Activated T-cell treated with anti-CD3 and anti-CD28 coated beads for 1 hour (primary cell): ENCODE measurements around the gene ASB8.
A peak's percentile ranks its signal among the peaks of the same experiment; 100 is the strongest.
"Not testable (repeated sequence)": the region's sequence is repeated elsewhere in the genome, so short reads cannot be mapped to it uniquely, and the experiment has no call there.

ENCODE experiments used
- DNase-seq: peaks from one replicate; pipeline ENCODE4 v3.0.0-alpha.2; 2020; ENCODE audit warnings: low read depth

ASB8 gene

GRCh38 chr12:48142818-48143674 is 14.3 kb downstream of the ASB8 start:
- no peak for DNase-seq

DNA sequence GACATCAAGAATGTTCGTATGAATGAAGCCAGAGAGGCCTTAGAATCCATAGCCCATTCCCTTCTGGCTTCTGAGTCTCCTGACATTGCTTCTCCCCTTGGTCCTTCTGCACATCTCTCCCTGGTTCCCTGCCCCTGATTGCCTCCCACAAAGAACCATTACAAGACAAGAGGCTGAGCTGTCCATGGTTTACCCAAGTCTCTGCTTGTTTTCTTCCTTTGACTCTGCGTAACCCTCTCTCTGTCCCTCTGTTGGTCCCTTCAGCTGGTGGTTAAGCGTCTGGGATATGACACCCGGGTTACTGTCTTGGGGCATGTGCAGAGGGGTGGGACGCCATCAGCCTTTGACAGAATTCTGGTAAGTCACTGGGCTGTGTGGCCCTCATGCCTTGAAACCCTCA is 22.3 kb downstream of the ASB8 start:
- no peak for DNase-seq

DNA sequence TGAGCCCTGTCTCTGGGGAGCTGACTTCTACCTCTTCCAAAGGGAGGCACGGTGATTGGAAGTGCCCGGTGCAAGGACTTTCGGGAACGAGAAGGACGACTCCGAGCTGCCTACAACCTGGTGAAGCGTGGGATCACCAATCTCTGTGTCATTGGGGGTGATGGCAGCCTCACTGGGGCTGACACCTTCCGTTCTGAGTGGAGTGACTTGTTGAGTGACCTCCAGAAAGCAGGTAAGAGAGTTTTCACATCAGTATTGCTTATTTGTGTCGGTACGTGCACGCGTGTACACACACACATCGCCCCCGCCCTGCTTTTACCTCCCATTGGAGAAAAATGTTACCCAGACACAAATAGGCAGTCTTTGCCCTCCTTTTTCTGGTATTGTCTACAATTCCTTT is 24.5 kb downstream of the ASB8 start:
- no peak for DNase-seq

DNA sequence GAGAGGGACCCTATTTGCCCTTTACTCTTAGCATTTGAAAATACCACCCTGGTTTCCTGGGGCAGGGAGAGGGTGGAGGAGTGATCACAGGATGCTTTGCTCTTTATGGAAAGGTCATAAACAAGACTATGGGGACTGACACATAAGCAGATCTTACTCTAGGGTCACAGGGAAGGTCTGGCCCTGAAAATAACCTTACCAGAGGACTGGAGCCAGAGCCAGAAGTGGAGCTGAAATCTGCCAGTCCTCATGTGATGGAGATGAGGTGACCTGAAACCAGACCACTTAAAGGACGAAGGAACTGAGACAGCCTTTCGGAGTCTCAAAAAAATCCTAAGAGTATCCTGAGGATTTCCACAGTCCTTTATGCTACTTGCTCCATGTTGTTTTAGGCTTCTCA is 25.8 kb downstream of the ASB8 start:
- no peak for DNase-seq

- DNase-seq = no peak
Observed at GRCh38 chr12:48129376-48129775, 27.9 kb downstream of the ASB8 start.

DNA sequence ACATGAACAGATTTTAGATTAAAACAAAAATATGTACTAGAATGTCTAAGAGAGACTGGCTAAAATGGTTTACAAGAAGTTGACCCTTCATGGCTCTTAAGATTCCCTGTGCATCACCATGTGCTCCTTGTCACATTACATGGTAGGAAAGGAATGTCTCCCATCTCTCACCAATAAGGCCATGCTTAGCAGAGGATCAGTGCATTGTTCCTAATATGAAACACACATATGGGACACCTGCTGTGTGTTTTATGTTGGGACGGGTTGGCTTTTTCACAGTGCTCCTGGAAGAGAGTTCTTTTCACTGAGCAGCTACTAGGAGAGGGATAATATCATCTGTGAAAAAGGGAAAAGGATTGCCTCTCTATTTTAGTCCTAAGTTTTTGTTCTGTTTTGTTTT is 28.5 kb downstream of the ASB8 start:
- DNase-seq = no peak

GRCh38 chr12:48126953-48127630 is 30.2 kb downstream of the ASB8 start:
- no peak for DNase-seq

DNA sequence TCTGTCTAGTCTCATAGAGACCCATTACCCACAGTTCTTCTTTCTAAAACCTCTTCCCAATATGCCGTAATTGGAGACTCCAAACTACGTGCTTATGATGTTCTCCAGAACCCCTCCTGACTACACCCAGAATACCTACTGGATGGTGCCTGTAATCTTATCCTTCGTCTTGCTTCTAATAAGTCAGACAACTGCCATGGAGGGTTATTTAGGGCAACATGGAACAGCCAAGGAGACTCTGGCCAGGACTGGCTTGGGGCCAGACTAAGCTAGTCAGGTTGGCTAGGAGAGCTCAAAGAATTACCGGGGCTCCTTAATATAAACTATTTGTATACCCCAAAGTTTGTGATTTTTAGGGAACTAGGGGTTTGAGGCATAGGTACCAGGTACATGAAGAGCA is 31.3 kb downstream of the ASB8 start:
- no peak for DNase-seq

- DNase-seq = not testable (repeated sequence)
Observed at GRCh38 chr12:48125542-48125941, 31.8 kb downstream of the ASB8 start.

GRCh38 chr12:48123169-48123568 is 34.1 kb downstream of the ASB8 start:
- no peak for DNase-seq

DNA sequence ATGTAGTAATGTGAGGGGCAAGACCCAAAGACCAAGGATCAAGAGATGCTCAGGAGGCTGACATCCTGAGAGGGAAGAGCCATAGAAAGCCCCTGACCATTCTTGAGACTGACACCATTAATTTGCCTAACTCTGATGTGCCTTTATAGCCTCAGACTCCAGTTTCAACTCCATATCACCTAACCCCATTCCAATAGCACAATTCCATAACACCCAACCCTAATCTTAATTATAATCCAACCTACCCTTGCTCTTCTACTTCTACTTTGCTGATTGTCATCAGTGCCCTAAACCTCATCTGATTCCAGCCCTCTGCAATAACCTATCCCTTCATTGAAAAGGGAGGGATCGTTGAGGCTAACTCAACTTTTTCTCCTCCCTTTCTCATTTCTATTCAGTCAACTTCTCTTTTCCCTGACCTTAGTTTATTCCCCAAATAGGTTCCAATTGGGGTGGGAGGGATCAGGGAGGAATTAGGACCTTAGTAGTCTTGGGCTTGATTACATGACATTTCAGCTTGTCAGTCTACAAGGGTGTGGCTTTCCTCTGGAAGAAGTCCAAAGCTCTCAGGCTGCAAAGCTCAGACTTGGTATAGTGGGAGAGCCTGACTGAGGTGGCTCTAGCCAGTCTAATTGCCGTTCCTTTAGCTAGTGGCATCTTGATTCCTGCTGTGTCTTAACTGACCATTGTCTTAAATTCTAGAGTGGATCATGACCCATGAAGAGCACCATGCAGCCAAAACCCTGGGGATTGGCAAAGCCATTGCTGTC is 35.1 kb downstream of the ASB8 start:
- no peak for DNase-seq

GRCh38 chr12:48121522-48121921 is 35.8 kb downstream of the ASB8 start:
- no peak for DNase-seq

DNA sequence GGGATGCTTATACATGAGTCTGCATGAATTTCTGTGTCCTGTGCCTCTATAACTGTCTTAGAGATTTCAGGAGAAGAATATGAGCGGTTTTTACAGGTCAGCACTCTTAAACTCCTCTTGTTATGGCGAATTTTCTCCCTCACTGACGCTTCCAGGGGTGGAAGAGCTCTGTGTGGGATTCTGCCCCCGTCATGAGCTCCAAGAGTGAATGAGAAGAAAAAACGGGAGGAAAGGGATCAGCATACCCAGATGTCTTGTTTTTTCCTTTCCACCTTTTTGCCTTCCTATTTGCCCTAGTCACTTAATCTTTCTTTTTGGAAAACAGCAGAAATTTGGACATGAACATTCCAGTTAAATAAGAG is 37.5 kb downstream of the ASB8 start:
- DNase-seq = no peak

DNA sequence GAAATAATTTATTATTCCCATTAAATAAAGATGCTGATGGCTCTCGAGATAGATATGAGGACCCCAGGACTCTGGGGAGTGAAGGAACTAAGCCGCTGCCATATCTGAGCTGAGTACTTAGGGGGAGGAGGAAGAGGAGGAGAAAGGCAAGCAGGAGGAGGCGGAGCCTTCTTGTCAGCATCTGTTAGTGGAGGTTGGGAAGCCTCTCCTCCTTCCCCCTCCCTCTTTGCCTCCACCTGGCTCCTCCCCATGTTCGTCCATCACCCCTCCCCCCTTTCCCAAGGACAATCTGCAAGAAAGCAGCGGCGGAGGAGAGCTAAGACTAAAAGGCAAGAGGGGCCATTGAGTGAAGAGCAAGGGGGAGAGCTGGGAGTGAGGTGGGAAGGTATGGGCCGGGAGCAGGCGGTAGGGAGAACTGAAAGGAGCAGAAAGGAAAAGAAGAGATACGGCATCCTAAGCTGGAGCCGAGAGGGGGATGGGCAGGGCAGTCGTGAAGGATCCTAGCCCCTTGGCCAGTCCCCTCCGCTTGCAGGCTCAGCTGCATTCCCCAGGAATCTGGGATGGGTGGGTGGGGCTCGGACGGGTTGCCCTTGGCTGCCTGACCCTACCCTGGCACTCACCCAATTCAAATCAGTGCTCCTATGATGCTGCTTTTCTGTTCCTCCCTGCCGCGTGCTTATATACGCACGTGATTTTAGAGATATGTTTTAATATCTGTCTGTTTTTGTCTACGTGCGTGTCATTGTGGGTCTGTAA is 38.1 kb downstream of the ASB8 start, which contains the start of gene PFKM:
Gene PFKM, plus strand, starts transcription at position 287 of the 756 bp plus-strand sequence. CDS start 3,411 bp downstream, outside the sequence.
- DNase-seq = peak; percentile 31

- DNase-seq = no peak
Observed at GRCh38 chr12:48118284-48118871, 38.9 kb downstream of the ASB8 start.

DNA sequence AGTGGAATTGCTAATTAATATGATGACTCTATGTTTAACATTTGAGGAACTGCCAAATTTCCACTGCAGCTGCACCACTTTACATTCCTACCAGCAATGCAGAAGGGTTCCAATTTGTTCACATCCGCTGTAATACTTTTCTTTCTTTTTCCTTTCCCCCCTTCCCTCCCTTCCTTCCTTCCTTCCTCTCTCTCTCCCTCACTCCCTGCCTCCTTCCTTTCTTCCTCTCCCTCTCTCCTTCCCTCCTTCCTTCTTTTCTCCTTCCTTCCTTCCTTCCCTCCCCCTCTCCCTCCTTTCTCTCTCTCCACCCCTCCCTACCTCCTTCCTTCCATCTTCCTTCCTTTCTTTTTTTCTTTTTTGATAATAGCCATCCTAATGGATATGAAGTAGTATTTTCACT is 41.4 kb downstream of the ASB8 start:
- DNase-seq = no peak

DNA sequence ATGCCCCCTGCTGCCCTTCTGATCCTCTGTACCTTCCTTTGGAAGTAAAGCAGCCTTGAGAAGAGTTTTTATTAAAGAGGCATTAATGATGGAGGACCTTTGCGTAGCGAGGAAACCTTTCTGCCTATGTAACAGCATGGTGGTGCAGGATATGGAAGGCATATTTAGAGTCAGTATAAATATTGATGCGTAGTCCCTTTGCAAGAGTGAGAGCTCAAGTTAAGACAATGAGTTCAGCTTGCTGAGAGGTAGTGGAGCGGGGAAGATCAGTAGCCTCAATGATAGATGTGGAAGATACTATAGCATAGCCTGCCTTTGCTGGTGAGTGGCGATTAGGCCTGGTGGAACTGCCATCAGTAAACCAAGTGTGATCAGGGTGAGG is 46.0 kb downstream of the ASB8 start:
- DNase-seq = not testable (repeated sequence)

- DNase-seq = no peak
Observed at GRCh38 chr12:48110691-48111311, 46.5 kb downstream of the ASB8 start.

- no peak for DNase-seq
Observed at GRCh38 chr12:48109424-48109823, 47.9 kb downstream of the ASB8 start.

DNA sequence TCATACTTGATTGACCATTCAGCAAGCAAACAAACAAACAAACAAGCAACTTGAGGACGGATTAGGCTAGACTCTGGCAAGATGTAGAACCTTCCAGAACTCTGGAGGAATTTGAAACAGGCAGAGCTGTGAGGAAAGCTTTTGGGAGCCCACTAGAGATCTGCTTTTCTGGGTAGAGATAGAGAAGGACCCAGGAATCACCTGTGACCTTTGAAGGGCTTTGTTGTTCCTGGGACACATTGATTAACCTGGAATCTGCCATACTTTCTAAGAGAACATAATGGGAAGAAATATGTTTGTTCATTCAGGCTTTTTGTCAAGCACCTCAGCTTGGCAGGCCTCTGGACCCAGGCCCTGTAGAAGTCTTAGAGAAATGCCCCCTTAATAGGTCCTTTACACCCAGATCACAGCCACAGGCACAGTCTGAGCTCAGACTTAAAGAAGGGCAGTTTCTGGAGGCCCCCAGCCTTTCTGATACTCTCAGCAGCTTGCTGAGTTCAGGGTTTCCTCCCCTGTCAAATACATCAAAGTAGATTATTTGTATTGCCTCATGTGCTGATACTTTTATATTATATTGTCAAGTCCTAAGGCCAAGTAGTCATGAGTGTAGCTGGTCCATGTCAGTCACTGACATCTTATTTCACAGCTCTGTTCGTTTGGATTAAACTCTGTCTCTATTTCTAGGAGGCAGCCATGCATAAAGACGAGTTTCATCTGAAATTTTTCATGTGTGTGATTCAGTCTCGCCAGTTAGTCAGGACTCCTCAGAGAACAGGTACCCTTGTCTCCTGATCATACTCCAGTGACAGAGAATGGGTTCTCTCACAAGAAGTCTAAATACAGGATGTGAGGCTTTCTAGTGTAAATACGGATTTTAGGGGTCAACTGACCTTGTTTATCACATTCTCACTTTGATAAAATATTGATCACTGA is 50.4 kb downstream of the ASB8 start:
- no peak for DNase-seq
